Thoracic aorta (tissue), 2 donors: ENCODE results near the gene FRMD5. TPM values are rescaled to one million over a fixed set of nuclear protein-coding genes. Genes with fewer than 3 reads are reported as not detected.

Source experiments
- ATAC-seq: fragments of 150-250 bp; one replicate; pipeline ENCODE4 v1.8.0; 2017; ENCODE audit warnings: low read depth; ENCODE audit not compliant: insufficient number of reproducible peaks, low FRiP score
- DNase-seq: peaks from one replicate; pipeline ENCODE4 v3.0.0-alpha.2; 2020; ENCODE audit warnings: low spot score
- H3K27ac ChIP-seq, 2 donors: fragments of 200-600 bp; sonication (generic); 1 replicate in 1 of 2; 2 replicates in 1 of 2; pipeline ENCODE4 v1.5.1; 2016; ENCODE audit warnings: mild to moderate bottlenecking in 2 of 2, moderate library complexity in 2 of 2
- H3K27me3 ChIP-seq: fragments of 200-600 bp; sonication (generic); replicated peaks from 2 replicates; pipeline ENCODE4 v1.6.0; 2016; ENCODE audit warnings: mild to moderate bottlenecking; ENCODE audit not compliant: insufficient read depth
- H3K36me3 ChIP-seq: fragments of 200-600 bp; sonication (generic); one replicate; pipeline ENCODE4 v1.5.1; 2016
- H3K4me1 ChIP-seq, 2 donors: fragments of 200-600 bp; sonication (generic); 1 replicate in 1 of 2; 2 replicates in 1 of 2; pipeline versions ENCODE4 v1.5.1 to v1.6.0; 2016; ENCODE audit warnings: low read depth in 2 of 2, mild to moderate bottlenecking in 1 of 2; ENCODE audit not compliant: control insufficient read depth in 1 of 2
- H3K4me3 ChIP-seq: fragments of 200-600 bp; sonication (generic); 2 replicates; pipeline ENCODE4 v1.5.1; 2016; ENCODE audit warnings: mild to moderate bottlenecking
- H3K9me3 ChIP-seq: fragments of 200-600 bp; sonication (generic); 2 replicates; pipeline ENCODE4 v1.5.1; 2016
- total RNA-seq, 2 donors: library from RNA; depleted of rRNA; stranded (reverse); fragments of >200 nt; gene quantifications; one replicate each; pipeline versions ENCODE4 v1.1.0 to v1.2.3, GENCODE V29; 2016
- TF ChIP-seq, protein P1 (sequence below): fragments of 200-600 bp; sonication (generic); IDR thresholded peaks from one replicate; pipeline ENCODE4 v1.5.1; 2019; ENCODE audit warnings: antibody characterized with exemption

Gene FRMD5
- total RNA-seq, 2 donors from 2014 or later, result 0.27 TPM; not detected in 1

DNA sequence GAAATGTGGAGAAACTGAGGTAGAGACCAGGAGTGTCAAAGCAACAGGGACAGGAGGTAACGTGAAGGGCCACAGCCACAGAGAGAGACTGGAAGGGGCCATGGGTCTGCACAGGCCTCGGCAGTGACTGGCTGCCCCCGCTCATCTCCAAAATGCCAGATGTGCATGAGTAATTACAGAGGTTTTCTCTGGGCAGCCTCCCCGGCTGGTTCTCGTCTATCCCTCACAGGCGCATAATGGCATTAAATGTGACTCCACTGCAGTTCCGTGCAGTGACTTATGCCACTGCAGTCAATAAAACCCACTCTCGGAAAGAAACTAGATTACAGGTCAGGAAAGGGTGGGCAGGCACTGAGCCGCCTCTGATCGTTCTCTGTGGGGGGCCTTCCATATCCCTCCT, 293.6 kb downstream of the FRMD5 start:
- Histone ChIP-seq H3K4me1 (no peaks in the 10 kb centered on the region), H3K27me3 (no peaks in the 10 kb centered on the region), H3K27ac (no peak overlapping the region), H3K36me3 (no peaks in the 10 kb centered on the region), H3K4me3 (no peak overlapping the region), H3K9me3 (no peaks in the 10 kb centered on the region)
- TF ChIP-seq, protein P1, sequence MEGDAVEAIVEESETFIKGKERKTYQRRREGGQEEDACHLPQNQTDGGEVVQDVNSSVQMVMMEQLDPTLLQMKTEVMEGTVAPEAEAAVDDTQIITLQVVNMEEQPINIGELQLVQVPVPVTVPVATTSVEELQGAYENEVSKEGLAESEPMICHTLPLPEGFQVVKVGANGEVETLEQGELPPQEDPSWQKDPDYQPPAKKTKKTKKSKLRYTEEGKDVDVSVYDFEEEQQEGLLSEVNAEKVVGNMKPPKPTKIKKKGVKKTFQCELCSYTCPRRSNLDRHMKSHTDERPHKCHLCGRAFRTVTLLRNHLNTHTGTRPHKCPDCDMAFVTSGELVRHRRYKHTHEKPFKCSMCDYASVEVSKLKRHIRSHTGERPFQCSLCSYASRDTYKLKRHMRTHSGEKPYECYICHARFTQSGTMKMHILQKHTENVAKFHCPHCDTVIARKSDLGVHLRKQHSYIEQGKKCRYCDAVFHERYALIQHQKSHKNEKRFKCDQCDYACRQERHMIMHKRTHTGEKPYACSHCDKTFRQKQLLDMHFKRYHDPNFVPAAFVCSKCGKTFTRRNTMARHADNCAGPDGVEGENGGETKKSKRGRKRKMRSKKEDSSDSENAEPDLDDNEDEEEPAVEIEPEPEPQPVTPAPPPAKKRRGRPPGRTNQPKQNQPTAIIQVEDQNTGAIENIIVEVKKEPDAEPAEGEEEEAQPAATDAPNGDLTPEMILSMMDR, result no peak
- no peak for DNase-seq
- ATAC-seq, result no peak

GRCh38 chr15:43900996-43901395, 294.1 kb downstream of the FRMD5 start:
- Histone ChIP-seq H3K9me3 (no peaks in the 10 kb centered on the region), H3K4me1 (no peaks in the 10 kb centered on the region), H3K4me3 (no peak overlapping the region), H3K36me3 (no peaks in the 10 kb centered on the region), H3K27ac (no peak overlapping the region), H3K27me3 (no peaks in the 10 kb centered on the region)
- TF ChIP-seq, protein P1, result no peak
- no peak for ATAC-seq
- DNase-seq, result no peak

DNA sequence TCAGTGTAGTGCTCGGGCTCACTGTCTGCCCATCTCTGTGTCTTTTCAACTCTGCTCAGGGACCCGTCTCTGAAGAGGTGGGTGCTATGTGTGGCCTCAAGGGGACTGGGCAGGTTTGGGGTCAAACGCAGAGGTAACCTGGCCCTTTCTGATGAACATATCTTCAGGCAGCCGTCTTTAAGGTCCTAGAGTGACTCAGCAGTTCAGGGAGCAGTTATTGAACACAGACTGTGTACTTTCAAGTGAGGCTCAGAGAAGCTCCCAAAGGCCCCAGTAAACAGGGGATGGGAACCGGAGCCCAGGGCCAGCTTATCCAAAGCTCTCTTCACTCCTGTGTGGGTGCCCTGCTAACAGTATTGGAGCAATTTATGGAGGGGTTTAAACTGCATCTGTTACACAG, 295.1 kb downstream of the FRMD5 start:
- Histone ChIP-seq H3K4me3 (no peak overlapping the region), H3K27ac (no peak overlapping the region), H3K36me3 (no peaks in the 10 kb centered on the region), H3K9me3 (no peaks in the 10 kb centered on the region), H3K4me1 (no peaks in the 10 kb centered on the region), H3K27me3 (no peaks in the 10 kb centered on the region)
- ATAC-seq (no peak), DNase-seq (no peak)
- TF ChIP-seq, protein P1, result no peak

DNA sequence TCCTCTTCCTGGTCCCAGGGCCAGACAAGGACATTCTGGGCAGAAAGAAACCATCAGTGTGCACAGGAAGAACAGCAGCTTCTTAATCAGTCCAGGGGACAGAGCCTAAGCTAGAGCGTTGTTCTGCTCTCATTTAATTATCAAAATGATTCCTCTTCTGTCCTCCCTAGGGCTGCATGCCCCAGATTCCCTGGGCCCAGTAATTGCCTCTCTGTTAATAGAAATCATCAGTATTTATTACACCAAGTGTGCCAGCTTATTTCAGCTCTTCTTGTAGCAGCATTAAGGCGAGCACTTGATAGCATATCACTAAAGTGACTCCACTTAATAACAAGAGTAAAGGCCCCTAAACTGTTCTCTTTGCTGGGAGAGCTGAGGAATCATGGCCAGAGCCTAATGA, 296.2 kb downstream of the FRMD5 start:
- H3K4me1 ChIP-seq, result no peaks in the 10 kb centered on the region
- no peak overlapping the region for H3K4me3 ChIP-seq
- TF ChIP-seq, protein P1, result no peak
- ATAC-seq (no peak), DNase-seq (no peak)
- no peaks in the 10 kb centered on the region for H3K27me3 ChIP-seq
- H3K27ac ChIP-seq, result no peak overlapping the region
- H3K9me3 ChIP-seq, result no peaks in the 10 kb centered on the region
- no peaks in the 10 kb centered on the region for H3K36me3 ChIP-seq

GRCh38 chr15:43896543-43896942, 298.5 kb downstream of the FRMD5 start:
- Histone ChIP-seq H3K27me3 (no peaks in the 10 kb centered on the region), H3K9me3 (no peaks in the 10 kb centered on the region), H3K4me3 (no peak overlapping the region), H3K27ac (no peak overlapping the region), H3K36me3 (no peaks in the 10 kb centered on the region), H3K4me1 (no peaks in the 10 kb centered on the region)
- ATAC-seq (no peak), DNase-seq (no peak)
- TF ChIP-seq, protein P1, result no peak
